Activated CD4-positive, alpha-beta T cell treated with anti-CD3 and anti-CD28 coated beads for 48 hours (primary cell): Measurements from ENCODE around the gene OGFOD2.

ENCODE experiments used
- DNase-seq: peaks from one replicate; pipeline ENCODE4 v3.0.0-alpha.2; 2020

The OGFOD2 gene

GRCh38 chr12:122977655-122978392 is 2.8 kb downstream of the OGFOD2 start:
- DNase-seq: no peak

DNA sequence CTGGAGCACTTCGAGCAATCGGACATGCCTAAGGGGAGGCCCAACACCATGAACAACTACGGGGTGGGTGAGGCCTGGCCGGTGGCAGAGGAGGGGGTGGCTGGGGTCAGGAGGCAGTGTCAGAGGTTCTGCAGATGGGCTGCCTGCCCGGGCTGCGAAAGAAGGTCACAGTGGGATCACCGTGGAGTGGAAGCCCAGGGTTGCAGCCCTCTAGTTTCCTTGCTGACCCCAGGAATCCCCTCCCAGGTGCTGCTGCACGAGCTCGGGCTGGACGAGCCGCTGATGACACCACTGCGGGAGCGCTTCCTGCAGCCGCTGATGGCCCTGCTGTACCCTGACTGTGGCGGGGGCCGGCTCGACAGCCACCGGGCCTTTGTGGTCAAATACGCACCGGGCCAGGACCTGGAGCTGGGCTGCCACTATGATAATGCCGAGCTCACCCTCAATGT is 3.5 kb downstream of the OGFOD2 start:
- no peak for DNase-seq

DNA sequence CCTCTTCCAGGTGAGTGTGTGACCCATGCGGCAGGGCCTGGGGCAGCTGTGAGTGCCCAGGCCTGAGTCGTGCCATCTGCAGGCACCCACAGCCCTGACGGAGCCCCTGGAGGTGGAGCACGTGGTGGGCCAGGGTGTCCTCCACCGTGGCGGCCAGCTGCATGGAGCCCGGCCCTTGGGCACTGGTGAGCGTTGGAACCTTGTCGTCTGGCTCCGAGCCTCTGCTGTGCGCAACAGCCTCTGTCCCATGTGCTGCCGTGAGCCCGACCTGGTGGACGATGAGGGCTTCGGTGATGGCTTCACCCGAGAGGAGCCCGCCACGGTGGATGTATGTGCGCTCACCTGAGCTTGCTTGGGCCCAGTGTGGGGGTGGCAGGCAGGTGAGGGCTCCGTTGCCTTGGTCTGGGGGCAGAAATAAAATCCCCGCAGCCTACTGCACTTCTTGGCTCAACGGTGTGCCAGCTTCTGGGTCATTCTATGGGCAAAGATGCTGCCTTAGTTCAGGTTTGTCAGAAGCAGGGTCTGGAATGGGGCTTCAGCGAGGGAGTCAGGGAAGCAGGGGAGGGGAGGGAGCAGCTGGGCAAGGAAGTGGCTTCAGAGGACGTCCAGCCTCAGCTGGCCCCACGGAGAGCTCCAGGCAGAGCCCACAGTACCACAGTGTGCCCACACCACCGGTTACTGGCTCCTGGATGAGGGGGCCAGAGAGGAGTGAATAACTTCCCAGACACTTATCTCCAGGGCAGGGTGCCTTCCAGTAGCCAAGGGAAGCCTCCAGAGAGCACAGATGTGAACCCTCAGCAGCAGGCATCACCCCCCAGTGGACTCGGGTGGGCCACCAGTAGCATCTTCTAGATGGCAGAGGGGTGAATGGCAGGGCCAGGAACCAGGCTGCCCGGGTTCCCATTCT is 4.2 kb downstream of the OGFOD2 start:
- DNase-seq: no peak

GRCh38 chr12:122979908-122980182 is 4.8 kb downstream of the OGFOD2 start:
- no peak for DNase-seq

DNA sequence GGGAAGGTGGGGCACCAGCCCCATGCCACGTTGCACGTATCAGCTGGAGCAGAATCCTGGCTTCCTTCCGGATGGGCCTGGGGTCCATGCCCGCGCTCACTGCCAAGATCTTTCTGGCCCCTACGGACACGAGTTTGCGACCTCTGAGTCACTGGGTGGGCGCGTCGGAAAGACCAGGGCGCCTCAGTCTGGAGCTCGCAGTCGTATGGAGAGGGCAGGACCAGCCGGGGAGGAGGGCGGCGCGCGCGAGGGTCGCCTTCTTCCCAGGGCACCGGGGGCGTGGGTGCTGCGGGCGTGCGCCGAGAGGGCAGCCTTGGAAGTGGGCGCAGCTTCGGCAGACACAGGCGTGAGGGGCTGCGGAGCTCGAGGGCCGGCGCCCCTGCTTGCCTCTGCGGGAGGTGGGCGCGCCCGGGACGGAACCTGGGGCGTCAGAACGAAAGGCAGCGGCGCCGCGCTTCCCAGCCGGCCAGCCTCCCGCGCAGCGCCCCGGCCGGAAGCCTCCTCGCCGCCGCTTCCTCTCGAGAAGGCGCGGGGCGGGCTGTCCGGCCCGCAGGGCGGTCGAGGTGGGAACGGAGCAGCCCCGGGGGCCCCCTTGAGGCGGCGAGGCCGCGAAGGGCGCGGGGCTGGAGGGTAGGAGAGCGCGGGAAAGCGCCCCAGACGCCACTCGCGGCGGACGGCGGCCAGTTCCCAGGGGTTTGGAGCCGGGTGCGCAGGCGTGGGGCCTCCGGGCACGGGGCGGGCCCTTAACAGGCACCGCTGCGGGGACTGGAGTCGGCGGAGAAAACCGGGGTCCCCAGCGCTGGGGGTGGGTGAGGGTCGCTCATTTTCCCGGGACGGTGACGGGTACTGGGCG is 5.4 kb downstream of the OGFOD2 start, which contains the start of gene ARL6IP4:
Gene ARL6IP4 (plus strand): TSS at position 499 of the 853 bp plus-strand sequence. CDS start 459 bp downstream, outside the sequence.
- DNase-seq: peak; percentile 75

- no peak for DNase-seq
Observed at GRCh38 chr12:122981036-122981471, 6.0 kb downstream of the OGFOD2 start.

GRCh38 chr12:122981587-122982476 is 6.8 kb downstream of the OGFOD2 start:
- DNase-seq: no peak

DNA sequence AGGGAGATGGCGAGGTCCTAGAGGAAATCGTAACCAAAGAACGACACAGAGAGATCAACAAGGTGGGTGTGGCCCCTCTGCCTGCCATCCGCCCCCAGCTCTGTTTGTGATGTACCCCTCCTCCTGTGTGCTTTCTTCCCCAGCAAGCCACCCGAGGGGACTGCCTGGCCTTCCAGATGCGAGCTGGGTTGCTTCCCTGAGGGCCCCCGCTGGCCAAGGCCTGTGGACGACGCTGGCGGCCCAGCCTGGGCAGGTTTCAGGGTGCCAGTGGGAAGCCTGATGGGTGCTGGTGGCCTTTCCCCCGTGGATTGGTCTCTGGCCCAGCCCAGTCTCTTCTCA is 7.4 kb downstream of the OGFOD2 start:
- DNase-seq: no peak

DNA sequence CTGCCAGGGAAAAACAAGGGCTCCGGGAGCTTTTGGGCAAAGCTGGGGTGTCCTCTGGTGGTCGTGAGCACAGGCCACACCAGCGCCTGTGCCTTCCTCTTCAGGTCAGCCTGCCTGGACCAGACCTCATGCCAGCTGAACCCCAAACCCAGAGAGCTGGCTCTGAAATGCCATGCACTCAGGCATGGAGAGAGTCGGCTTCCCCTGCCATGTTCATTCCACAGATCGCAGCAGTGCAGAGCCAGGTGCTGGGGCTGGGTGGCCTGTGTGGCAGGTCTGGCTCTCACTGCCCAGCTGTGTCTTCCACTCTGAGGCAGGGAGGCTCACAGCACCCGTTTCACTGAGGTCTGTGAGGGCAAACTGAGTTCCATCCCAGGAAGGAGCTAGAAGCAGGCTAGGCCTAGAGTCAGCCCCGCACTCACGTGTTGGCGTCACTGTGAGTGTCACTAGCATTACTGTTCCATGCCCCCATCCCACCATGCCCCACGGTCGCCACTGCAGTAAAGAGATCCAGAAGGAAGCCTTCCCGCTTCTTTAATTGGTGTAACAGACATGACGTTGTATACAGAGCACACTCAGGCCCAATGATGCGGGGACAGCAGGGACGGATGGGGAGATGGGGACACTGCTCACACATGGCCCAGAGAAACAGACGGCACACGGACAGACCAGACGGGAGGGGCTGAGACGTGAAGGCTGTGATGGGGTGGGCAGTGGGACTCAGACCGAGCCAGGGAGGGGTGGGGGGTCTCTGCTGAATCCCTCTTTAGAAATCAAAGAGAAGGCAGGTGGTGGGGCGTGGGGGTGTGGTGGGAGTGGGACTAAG is 8.1 kb downstream of the OGFOD2 start:
- DNase-seq: no peak

- no peak for DNase-seq
Observed at GRCh38 chr12:122983789-122984515, 8.9 kb downstream of the OGFOD2 start.

- DNase-seq: no peak
Observed at GRCh38 chr12:122984612-122985337, 9.7 kb downstream of the OGFOD2 start.

DNA sequence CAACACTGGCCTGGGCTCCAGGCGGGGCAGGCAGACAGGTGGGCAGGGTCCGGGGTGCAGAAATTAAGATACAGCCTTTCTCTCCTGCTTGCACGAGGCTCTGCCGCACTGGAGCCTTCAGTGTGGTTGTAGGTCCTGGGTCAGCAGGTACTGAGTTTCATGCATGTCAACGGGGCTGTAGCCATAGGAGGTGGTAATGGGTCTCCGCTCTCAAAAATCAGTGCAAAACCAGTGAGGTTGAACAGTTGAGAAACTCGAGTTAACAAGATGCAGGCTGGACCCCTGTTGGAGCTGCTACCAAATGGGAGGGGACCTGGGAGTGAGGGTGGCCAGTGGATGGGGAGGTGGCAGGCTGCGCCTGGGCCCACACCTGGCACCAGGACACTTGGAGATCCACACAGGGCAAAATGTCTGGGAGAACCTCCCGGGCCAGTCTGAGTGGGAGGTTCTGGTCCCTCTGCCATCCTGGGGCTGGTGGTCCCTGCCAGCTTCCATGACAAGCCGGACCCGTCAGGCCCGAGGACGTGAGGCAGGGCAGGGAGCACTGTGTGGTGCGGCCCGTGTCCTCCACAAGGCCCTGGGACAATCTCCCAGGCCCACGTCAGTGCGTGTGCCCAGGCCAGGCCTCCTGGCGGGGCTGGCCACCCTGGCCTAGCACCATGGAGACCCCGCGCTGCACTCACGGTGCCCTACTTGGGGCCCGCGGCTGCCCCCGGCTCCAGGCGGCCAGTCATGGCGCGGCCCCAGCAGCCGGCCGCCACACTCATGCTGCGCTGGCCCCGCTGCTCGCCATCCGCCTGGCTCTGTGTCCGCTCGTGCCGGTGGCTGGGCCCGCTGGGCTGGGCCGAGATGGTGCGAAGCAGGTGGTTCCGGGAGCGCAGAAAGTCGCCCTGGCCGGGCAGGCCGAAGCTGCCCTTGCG is 10.6 kb downstream of the OGFOD2 start:
- no peak for DNase-seq

DNA sequence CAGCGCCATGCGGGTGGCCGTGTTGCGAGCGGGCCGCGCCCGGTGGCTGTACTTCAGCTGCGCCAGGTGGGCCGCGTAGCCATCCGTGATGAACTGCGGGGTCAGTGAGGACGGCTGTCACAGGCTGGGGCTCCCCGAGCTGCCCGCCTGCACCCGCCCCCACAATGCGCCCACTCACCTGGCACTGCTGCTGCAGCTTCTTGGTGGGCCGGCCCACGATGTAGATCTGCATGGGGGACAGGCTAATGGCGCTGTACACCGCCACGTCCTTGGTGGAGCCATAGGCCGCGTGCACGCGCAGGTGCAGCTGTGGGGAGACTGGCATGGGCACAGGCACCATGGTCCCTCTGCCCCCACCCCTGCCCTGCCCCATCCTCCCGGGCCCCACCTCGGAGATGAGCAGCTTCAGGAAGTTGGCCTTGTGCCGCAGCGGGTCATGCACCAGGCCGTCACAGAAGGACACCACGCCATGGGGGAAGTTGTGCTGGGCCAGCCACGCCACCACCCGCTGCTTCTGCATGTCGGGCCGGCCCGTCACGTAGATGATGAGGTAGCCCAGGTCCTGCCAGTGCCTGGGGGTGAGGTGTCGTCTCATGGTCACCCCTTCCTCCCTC is 11.3 kb downstream of the OGFOD2 start:
- DNase-seq: no peak

GRCh38 chr12:122987086-122987951 is 12.3 kb downstream of the OGFOD2 start:
- no peak for DNase-seq

DNA sequence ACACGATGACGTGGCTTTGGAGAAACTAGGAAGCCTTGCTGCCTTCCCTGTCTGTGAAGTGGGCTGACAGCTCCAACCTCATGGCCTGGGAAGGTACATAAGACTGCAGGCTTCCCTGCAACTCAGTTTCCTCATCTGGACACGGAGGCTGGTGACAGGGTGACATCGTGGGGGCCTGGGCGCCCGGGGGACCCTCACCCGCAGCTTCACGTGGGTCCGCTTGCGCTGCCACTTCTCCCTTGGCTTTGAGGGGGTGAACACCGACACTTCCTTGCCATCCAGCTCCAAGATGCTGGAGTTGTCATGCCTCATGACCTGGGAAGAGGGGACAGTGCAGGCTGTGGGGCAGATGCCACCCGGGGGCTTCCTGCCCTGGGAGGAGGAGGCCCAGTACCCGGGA is 13.0 kb downstream of the OGFOD2 start:
- no peak for DNase-seq

DNA sequence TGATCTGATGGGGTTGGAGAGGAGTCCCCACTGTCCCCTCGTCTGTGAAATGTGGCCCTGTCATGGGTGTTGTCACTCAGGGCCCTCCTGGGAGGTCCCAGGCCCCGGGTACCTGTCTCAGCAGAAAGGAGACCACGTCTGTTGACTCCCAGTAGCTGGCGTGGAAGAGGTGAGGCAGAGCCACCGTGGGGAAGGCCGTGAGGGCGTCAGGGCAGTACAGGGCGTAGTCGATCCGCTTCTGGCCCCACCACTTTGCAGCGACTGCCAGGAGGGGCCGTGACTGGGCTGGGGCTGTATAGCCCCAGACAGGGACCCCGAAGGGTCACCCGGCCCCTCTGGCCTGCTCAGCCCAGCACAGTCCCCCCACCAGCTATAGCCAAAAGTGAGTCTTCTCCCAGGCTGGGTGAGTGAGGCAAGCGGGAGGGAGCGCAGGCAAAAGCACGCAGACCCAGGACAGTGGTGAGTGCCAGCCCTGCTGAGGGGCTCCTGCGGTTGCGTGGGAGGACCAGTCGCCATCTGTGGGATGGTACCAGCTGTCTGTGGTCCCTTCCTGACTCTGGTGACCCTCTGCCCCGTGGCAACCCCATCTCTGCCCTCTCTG is 13.7 kb downstream of the OGFOD2 start:
- no peak for DNase-seq
